Measurements from ENCODE around the gene NSD2. TPM values are rescaled to one million over a fixed set of nuclear protein-coding genes. Genes with fewer than 3 reads are reported as not detected.

Gene NSD2
- total RNA-seq, 1 donor from 2014 or later: 44.6 TPM

GRCh38 chr4:1824746-1825145 is 46.4 kb upstream of the NSD2 start:
- TF ChIP-seq, protein P1, sequence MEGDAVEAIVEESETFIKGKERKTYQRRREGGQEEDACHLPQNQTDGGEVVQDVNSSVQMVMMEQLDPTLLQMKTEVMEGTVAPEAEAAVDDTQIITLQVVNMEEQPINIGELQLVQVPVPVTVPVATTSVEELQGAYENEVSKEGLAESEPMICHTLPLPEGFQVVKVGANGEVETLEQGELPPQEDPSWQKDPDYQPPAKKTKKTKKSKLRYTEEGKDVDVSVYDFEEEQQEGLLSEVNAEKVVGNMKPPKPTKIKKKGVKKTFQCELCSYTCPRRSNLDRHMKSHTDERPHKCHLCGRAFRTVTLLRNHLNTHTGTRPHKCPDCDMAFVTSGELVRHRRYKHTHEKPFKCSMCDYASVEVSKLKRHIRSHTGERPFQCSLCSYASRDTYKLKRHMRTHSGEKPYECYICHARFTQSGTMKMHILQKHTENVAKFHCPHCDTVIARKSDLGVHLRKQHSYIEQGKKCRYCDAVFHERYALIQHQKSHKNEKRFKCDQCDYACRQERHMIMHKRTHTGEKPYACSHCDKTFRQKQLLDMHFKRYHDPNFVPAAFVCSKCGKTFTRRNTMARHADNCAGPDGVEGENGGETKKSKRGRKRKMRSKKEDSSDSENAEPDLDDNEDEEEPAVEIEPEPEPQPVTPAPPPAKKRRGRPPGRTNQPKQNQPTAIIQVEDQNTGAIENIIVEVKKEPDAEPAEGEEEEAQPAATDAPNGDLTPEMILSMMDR (IDR thresholded peaks at IDR 0.05): no peak
- no peaks in the 10 kb centered on the region for H3K4me1 Mint-ChIP-seq
- peaks cover 65% of the 10 kb centered on the region for H3K36me3 Mint-ChIP-seq (ENCODE audit: low read depth)
- ATAC-seq (ENCODE audit: low read depth) (no peak), DNase-seq (no peak)
- H3K9me3 Mint-ChIP-seq: no peaks in the 10 kb centered on the region
- intact Hi-C loops (cut with micrococcal nuclease): no loop called here
- H3K27me3 Mint-ChIP-seq: no peaks in the 10 kb centered on the region
- ChIA-PET CTCF (no interaction called here), POLR2A (no interaction called here)
- H3K4me3 Mint-ChIP-seq: no peak overlapping the region
- H3K27ac Mint-ChIP-seq: no peak overlapping the region

GRCh38 chr4:1825326-1825725 is 45.9 kb upstream of the NSD2 start:
- Mint-ChIP-seq H3K9me3 (no peaks in the 10 kb centered on the region), H3K4me1 (no peaks in the 10 kb centered on the region), H3K36me3 (ENCODE audit: low read depth) (peaks cover 64% of the 10 kb centered on the region), H3K27me3 (no peaks in the 10 kb centered on the region), H3K27ac (no peak overlapping the region), H3K4me3 (no peak overlapping the region)
- no peak for DNase-seq
- ChIA-PET POLR2A (no interaction called here), CTCF (no interaction called here)
- intact Hi-C loops (cut with micrococcal nuclease): no loop called here
- TF ChIP-seq, protein P1 (IDR thresholded peaks at IDR 0.05): no peak
- no peak for ATAC-seq (ENCODE audit: low read depth)

GRCh38 chr4:1826531-1827350 is 44.5 kb upstream of the NSD2 start:
- Mint-ChIP-seq H3K4me1 (peaks cover 7% of the 10 kb centered on the region), H3K27ac (no peak overlapping the region), H3K9me3 (no peaks in the 10 kb centered on the region), H3K4me3 (no peak overlapping the region), H3K27me3 (no peaks in the 10 kb centered on the region), H3K36me3 (ENCODE audit: low read depth) (peaks cover 71% of the 10 kb centered on the region)
- intact Hi-C loops (cut with micrococcal nuclease): no loop called here
- POLR2A ChIA-PET: no interaction called here
- TF ChIP-seq, protein P1 (IDR thresholded peaks at IDR 0.05): no peak
- DNase-seq (no peak), ATAC-seq (ENCODE audit: low read depth) (no peak)
- CTCF ChIA-PET: no interaction called here

- DNase-seq (no peak), ATAC-seq (ENCODE audit: low read depth) (no peak)
- no peak overlapping the region for H3K27ac Mint-ChIP-seq
- H3K9me3 Mint-ChIP-seq: no peaks in the 10 kb centered on the region
- ChIA-PET CTCF (interaction anchor here (0.7 to 1.1 kb wide), 2 partner anchors 9 to 69 kb away, joined by 3 to 4 read pairs; no protein-coding TSS in a partner anchor), POLR2A (no interaction called here)
- peaks cover 60% of the 10 kb centered on the region for H3K36me3 Mint-ChIP-seq (ENCODE audit: low read depth)
- TF ChIP-seq, protein P1 (IDR thresholded peaks at IDR 0.05): no peak
- H3K4me3 Mint-ChIP-seq: no peak overlapping the region
- peaks cover 34% of the 10 kb centered on the region for H3K4me1 Mint-ChIP-seq
- intact Hi-C loops (cut with micrococcal nuclease): no loop called here
- no peaks in the 10 kb centered on the region for H3K27me3 Mint-ChIP-seq
These were observed 41.0 kb upstream of the NSD2 start for GRCh38 chr4:1830234-1830633.

- DNase-seq (no peak), ATAC-seq (ENCODE audit: low read depth) (no peak)
- intact Hi-C loops (cut with micrococcal nuclease): no loop called here
- peaks cover 34% of the 10 kb centered on the region for H3K4me1 Mint-ChIP-seq
- ChIA-PET POLR2A (no interaction called here), CTCF (interaction anchor here (0.7 to 1.2 kb wide), 3 partner anchors 10 to 478 kb away, joined by 3 to 4 read pairs (median 3); no protein-coding TSS in a partner anchor)
- peaks cover 61% of the 10 kb centered on the region for H3K36me3 Mint-ChIP-seq (ENCODE audit: low read depth)
- no peaks in the 10 kb centered on the region for H3K9me3 Mint-ChIP-seq
- TF ChIP-seq, protein P1 (IDR thresholded peaks at IDR 0.05): no peak
- H3K4me3 Mint-ChIP-seq: no peak overlapping the region
- H3K27ac Mint-ChIP-seq: peak overlapping the region; percentile 12
- H3K27me3 Mint-ChIP-seq: no peaks in the 10 kb centered on the region
These were observed 40.5 kb upstream of the NSD2 start for GRCh38 chr4:1830642-1831228.
